GM13977 (cell line): ENCODE measurements around the gene DIP2A.
"Not testable (repeated sequence)": the region's sequence is repeated elsewhere in the genome, so short reads cannot be mapped to it uniquely, and the experiment has no call there.

Source experiments
- DNase-seq: peaks from one replicate; pipeline ENCODE4 v3.0.0; 2012; ENCODE audit warnings: low spot score
- CTCF ChIP-seq: IDR thresholded peaks from 2 replicates; pipeline ENCODE4 v1.5.1; 2012; ENCODE audit warnings: mild to moderate bottlenecking, control low read depth; ENCODE audit not compliant: insufficient read depth; ENCODE audit errors: extremely low read depth, missing control alignments
- in situ Hi-C: fragments of 300-500 bp; cut with MboI; formaldehyde crosslinking; loops from one replicate; pipeline ENCODE4 v1.12.0; 2022; ENCODE audit warnings: low sequenced_read_pairs, low pct_unique_long_range_greater_than_20kb, mixed read lengths, inconsistent platforms; ENCODE audit not compliant: unreplicated experiment

The DIP2A gene

DNA sequence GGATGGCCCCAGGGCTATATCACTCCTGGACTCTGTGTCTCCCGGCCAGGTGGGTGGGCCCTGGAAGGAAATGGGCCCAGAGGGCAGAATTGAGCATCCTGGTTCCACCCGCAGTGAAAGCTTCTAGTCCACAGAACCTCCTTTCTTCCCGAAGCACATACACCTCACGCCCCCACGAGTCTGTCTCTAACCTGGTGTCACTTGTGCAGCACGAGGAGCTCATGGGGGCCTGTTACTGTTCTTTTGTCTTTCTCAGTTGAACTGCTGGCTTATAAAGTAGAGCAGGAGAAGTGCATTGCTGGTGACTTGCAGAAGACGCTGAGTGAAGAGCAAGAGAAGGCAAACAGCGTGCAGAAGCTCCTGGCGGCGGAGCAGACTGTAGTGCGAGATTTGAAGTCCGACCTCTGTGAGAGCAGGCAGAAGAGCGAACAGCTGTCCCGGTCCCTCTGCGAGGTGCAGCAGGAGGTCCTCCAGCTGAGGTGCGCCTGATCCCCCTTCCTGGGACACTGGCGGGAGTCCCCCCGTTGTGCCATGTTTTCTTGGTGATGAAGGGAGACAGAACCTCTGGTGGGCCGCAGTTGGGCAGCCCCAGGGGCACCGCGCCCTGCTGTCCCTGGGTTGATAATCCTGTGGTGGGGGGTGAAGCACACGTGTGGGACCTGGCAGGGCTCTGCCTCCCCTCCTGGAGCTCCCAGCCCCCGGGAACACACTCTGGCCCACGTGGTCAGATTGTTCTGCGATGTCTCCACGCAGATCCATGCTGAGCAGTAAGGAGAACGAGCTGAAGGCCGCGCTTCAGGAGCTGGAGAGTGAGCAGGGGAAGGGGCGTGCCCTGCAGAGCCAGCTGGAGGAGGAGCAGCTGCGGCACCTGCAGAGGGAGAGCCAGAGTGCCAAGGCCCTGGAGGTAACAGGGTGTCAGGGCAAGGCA is 28.7 kb upstream of the DIP2A start:
- no peak for TF ChIP-seq CTCF
- in situ Hi-C loops, result no loop called here
- DNase-seq, result no peak

- in situ Hi-C loops, result no loop called here
- TF ChIP-seq CTCF, result no peak
- no peak for DNase-seq
Observed at GRCh38 chr21:46431448-46431847, 27.2 kb upstream of the DIP2A start.

DNA sequence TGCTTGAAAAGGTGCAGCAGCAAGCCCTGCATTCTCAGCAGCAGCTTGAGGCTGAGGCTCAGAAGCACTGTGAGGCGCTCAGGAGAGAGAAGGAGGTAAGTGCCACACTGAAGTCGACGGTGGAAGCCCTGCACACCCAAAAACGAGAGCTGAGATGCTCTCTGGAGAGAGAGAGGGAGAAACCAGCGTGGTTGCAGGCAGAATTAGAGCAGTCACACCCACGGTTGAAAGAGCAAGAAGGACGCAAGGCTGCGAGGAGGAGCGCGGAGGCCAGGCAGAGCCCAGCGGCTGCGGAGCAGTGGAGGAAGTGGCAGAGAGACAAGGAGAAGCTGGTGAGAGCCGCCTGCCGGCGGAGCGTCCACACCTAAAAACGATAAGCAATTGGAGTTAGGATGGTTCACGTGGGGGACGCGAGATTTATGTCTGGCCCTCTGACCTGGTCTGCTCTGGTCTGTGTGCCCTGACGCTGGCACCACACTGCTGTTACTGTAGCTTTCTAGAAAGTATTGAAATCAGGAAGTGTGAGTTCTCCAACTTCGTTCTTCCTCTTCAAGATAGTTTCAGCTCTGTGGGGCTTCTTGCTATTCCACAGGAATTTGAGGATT is 26.7 kb upstream of the DIP2A start:
- DNase-seq, result no peak
- in situ Hi-C loops, result no loop called here
- TF ChIP-seq CTCF, result no peak

GRCh38 chr21:46433116-46433515 is 25.6 kb upstream of the DIP2A start:
- DNase-seq, in situ Hi-C loops: not testable (repeated sequence)

DNA sequence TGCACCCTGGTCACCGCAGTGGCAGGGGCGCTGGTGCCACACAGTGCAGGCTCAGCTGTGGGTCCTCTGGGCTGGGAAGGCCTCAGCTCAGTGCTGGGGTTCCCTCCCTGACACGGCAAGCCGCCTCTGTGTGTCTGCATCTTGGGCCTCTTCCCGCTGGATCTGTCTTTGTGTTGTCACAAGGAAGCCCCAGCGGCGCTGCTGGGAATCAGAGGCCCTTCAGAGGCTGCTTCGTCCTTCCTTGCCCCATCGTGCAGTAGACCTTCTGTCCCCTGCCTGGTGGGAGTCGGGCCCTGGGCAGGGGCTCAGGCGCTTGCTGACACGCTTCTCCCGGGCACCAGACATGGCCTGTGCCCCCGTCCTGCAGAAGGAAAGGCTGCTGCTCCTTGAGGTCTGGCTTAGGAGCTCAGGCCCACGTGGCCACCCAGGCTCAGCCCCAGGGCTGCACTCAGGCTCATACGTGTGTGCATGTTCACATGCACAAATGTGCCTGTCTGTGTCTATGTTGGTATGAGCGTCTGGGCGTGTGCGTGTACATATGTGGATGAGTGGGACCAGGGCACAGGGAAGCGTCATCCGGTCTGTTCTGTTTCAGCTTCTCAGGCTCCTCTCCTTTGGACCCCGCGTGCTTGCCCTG is 24.3 kb upstream of the DIP2A start:
- TF ChIP-seq CTCF, result no peak

GRCh38 chr21:46435786-46436227 is 22.9 kb upstream of the DIP2A start:
- in situ Hi-C loops, result no loop called here
- no peak for DNase-seq
- no peak for TF ChIP-seq CTCF

More for the DNA sequence above, 24.3 kb upstream of the DIP2A start:
- in situ Hi-C loops, result no loop called here
- no peak for DNase-seq
